Common myeloid progenitor, CD34-positive (primary cell): ENCODE data around the gene S1PR3.

Source experiments
- CTCF ChIA-PET: fragments of 350-600 bp; sonication (Branson Sonifier 250); formaldehyde crosslinking; loops from one replicate; lab custom pipeline; 2021; ENCODE audit warnings: antibody characterized with exemption; lab: Charles Lee
- POLR2A ChIA-PET: fragments of 350-600 bp; sonication (Branson Sonifier 250); formaldehyde crosslinking; loops from one replicate; lab custom pipeline; 2021; ENCODE audit warnings: antibody characterized with exemption; lab: Charles Lee
- DNase-seq, 3 donors: peaks; one replicate each; pipeline versions ENCODE4 v3.0.0 to v3.0.0-alpha.2; 2013
- H3K27ac ChIP-seq, 2 experiments: 1 replicate in 1 of 2; 2 replicates in 1 of 2; pipeline ENCODE4 v1.7.0; 2013; ENCODE audit warnings: inconsistent platforms in 2 of 2, low read length in 2 of 2, mild to moderate bottlenecking in 2 of 2, low read depth in 1 of 2, moderate library complexity in 1 of 2; ENCODE audit not compliant: severe bottlenecking in 2 of 2, insufficient read depth in 1 of 2, poor library complexity in 1 of 2
- H3K27me3 ChIP-seq, 5 experiments: replicated peaks in 2 of 5; 1 replicate in 3 of 5; 2 replicates in 2 of 5; pipeline versions ENCODE4 v1.6.1 to v1.7.0; 2013; ENCODE audit warnings: low read length in 4 of 5, mild to moderate bottlenecking in 2 of 5, moderate library complexity in 2 of 5, inconsistent platforms in 1 of 5; ENCODE audit not compliant: insufficient read depth in 5 of 5, control insufficient read depth in 4 of 5
- H3K36me3 ChIP-seq, 4 experiments: 1 replicate in 2 of 4; 2 replicates in 2 of 4; pipeline versions ENCODE4 v1.6.1 to v1.7.0; 2013; ENCODE audit warnings: low read length in 3 of 4, control low read depth in 1 of 4, mild to moderate bottlenecking in 1 of 4; ENCODE audit not compliant: control insufficient read depth in 4 of 4, insufficient read depth in 4 of 4
- H3K4me1 ChIP-seq, 4 experiments: 1 replicate in 3 of 4; 2 replicates in 1 of 4; pipeline versions ENCODE4 v1.6.1 to v1.7.1; 2013; ENCODE audit warnings: low read length in 3 of 4, mild to moderate bottlenecking in 3 of 4, control low read depth in 1 of 4, inconsistent platforms in 1 of 4, moderate library complexity in 1 of 4; ENCODE audit not compliant: control insufficient read depth in 4 of 4, insufficient read depth in 4 of 4; ENCODE audit errors: control extremely low read depth in 1 of 4
- H3K4me3 ChIP-seq, 7 experiments: 1 replicate in 4 of 7; 2 replicates in 3 of 7; pipeline versions ENCODE4 v1.5.1 to v1.7.0; 2013; ENCODE audit warnings: mild to moderate bottlenecking in 7 of 7, low read length in 6 of 7, moderate library complexity in 6 of 7, inconsistent platforms in 2 of 7, low read depth in 2 of 7, control low read depth in 1 of 7; ENCODE audit not compliant: insufficient read depth in 4 of 7, control insufficient read depth in 1 of 7; ENCODE audit errors: extremely low read depth in 1 of 7
- H3K9me3 ChIP-seq, 5 experiments: 1 replicate in 4 of 5; 2 replicates in 1 of 5; pipeline versions ENCODE4 v1.6.1 to v1.7.1; 2013; ENCODE audit warnings: low read length in 4 of 5, mild to moderate bottlenecking in 2 of 5, inconsistent platforms in 1 of 5, low read depth in 1 of 5, moderate library complexity in 1 of 5; ENCODE audit not compliant: control insufficient read depth in 4 of 5, insufficient read depth in 2 of 5; ENCODE audit errors: control extremely low read depth in 1 of 5
- WGBS: methylation state at CpG from one replicate; pipeline ENCODE4 v1.1.5; 2013; ENCODE audit not compliant: insufficient coverage; 5-methylcytosine and 5-hydroxymethylcytosine counted together

The S1PR3 gene

GRCh38 chr9:89039104-89039465 lies 47.8 kb downstream of the S1PR3 start:
- H3K4me1 ChIP-seq = no peaks in the 10 kb centered on the region
- no peak overlapping the region for H3K4me3 ChIP-seq
- ChIA-PET POLR2A (no interaction called here), CTCF (no interaction called here)
- peaks cover 0 to 4% (median 0%) of the 10 kb centered on the region in 5 experiments for H3K9me3 ChIP-seq
- 80% methylated on average over 1 of the region's 4 CpGs for WGBS
- no peak overlapping the region for H3K27ac ChIP-seq
- H3K27me3 ChIP-seq = peaks cover 0 to 14% (median 2%) of the 10 kb centered on the region in 5 experiments
- no peaks in the 10 kb centered on the region for H3K36me3 ChIP-seq
- no peak for DNase-seq

- POLR2A ChIA-PET = no interaction called here
- Histone ChIP-seq H3K27me3 (peaks cover 0 to 14% (median 2%) of the 10 kb centered on the region in 5 experiments), H3K4me3 (no peak overlapping the region), H3K27ac (no peak overlapping the region), H3K36me3 (no peaks in the 10 kb centered on the region), H3K4me1 (no peaks in the 10 kb centered on the region), H3K9me3 (peaks cover 0 to 4% (median 0%) of the 10 kb centered on the region in 5 experiments)
- DNase-seq = no peak
- CTCF ChIA-PET = no interaction called here
- 100% methylated on average over 2 of the region's 2 CpGs for WGBS
Observed at GRCh38 chr9:89039664-89040063, 48.4 kb downstream of the S1PR3 start.

- peaks cover 0 to 4% (median 0%) of the 10 kb centered on the region in 5 experiments for H3K9me3 ChIP-seq
- no peaks in the 10 kb centered on the region for H3K36me3 ChIP-seq
- DNase-seq = no peak
- no peaks in the 10 kb centered on the region for H3K4me1 ChIP-seq
- H3K27ac ChIP-seq = no peak overlapping the region
- CTCF ChIA-PET = no interaction called here
- H3K27me3 ChIP-seq = peaks cover 0 to 12% (median 2%) of the 10 kb centered on the region in 5 experiments
- POLR2A ChIA-PET = no interaction called here
- WGBS = 98% methylated on average over 6 of the region's 9 CpGs
- H3K4me3 ChIP-seq = no peak overlapping the region
Observed at GRCh38 chr9:89042984-89043383, 51.7 kb downstream of the S1PR3 start.

- no peak for DNase-seq
- no peaks in the 10 kb centered on the region for H3K36me3 ChIP-seq
- H3K4me3 ChIP-seq = no peak overlapping the region
- no CpG with 5 or more reads among the region's 2 CpGs for whole genome bisulfite sequencing
- peaks cover 0 to 16% (median 2%) of the 10 kb centered on the region in 5 experiments for H3K27me3 ChIP-seq
- no peak overlapping the region for H3K27ac ChIP-seq
- H3K9me3 ChIP-seq = peaks cover 0 to 4% (median 0%) of the 10 kb centered on the region in 5 experiments
- ChIA-PET CTCF (no interaction called here), POLR2A (no interaction called here)
- no peaks in the 10 kb centered on the region for H3K4me1 ChIP-seq
Observed at GRCh38 chr9:89044104-89044503, 52.8 kb downstream of the S1PR3 start.

DNA sequence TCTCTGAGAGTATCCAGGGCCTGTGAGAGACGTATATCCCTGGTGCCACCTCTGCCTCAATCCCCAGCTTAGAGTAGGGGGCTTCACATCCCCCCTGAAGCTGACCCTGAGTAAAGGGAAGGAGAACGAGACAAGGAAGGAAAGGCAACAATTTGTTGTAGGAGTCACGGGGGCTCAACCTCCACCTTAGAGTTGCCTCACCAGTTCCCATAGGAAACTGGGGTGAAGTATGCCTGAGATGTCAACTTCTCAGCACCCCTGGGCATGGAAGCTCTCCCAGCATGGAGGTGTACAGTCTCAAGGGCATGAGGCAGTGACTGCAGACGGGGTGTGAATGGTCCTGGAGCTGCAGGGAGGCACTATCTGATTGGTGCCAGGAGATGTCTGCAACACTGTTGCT lies 53.6 kb downstream of the S1PR3 start:
- H3K27me3 ChIP-seq = peaks cover 0 to 16% (median 1%) of the 10 kb centered on the region in 5 experiments
- CTCF ChIA-PET = no interaction called here
- H3K4me1 ChIP-seq = no peaks in the 10 kb centered on the region
- no peaks in the 10 kb centered on the region for H3K36me3 ChIP-seq
- no peak overlapping the region for H3K27ac ChIP-seq
- 93% methylated on average over 3 of the region's 4 CpGs for WGBS
- H3K4me3 ChIP-seq = no peak overlapping the region
- DNase-seq = no peak
- H3K9me3 ChIP-seq = no peaks in the 10 kb centered on the region
- POLR2A ChIA-PET = no interaction called here

DNA sequence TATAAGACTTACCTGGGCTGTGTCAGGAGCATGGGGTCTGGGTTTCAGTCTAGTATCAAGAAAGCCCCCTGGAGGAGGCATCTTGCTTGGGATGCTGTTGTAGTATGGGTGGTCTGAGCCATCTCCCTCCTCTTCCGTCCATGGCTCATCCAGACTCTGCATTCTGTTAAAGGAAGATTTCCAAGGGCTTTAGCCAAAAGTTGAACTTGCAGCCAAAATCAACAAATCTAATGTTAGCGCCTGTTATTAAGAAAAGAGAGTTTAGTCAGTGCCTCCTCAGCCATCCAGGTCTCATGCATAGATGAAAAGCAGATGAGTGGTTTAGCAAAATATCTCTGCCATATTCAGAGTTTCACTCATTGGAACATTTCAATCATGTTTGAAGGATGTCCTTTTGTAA lies 55.6 kb downstream of the S1PR3 start:
- WGBS = 100% methylated on average over 1 of the region's 2 CpGs

DNA sequence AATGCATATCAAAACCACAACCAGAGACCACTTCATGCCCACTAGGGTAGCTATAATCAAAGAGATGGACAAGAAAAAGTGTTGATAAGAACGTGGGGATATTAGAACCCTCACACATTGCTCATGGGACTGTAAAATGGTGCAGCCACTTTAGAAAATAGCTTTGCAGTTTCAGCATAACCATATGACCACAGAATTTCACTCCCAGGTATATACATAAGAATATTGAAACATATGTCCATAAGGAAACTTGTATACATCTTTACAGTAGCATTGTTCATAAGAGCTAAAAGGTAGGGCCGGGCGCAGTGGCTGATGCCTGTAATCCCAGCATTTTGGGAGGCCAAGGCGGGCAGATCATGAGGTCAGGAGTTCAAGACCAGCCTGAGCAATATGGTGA lies 56.4 kb downstream of the S1PR3 start:
- H3K4me1 ChIP-seq = no peaks in the 10 kb centered on the region
- H3K9me3 ChIP-seq = no peaks in the 10 kb centered on the region
- no peak overlapping the region for H3K27ac ChIP-seq
- ChIA-PET POLR2A (no interaction called here), CTCF (interaction anchor here (1.3 kb wide), 1 partner anchor 232 kb away, joined by 5 read pairs; no protein-coding TSS in a partner anchor)
- 88% methylated on average over 2 of the region's 4 CpGs for WGBS
- no peak overlapping the region for H3K4me3 ChIP-seq
- DNase-seq = no peak
- H3K36me3 ChIP-seq = no peaks in the 10 kb centered on the region
- peaks cover 0 to 8% (median 0%) of the 10 kb centered on the region in 5 experiments for H3K27me3 ChIP-seq

More for the DNA sequence above, 55.6 kb downstream of the S1PR3 start:
- DNase-seq = no peak
- Histone ChIP-seq H3K27me3 (peaks cover 0 to 16% (median 0%) of the 10 kb centered on the region in 5 experiments), H3K4me3 (no peak overlapping the region), H3K27ac (no peak overlapping the region), H3K4me1 (no peaks in the 10 kb centered on the region), H3K36me3 (no peaks in the 10 kb centered on the region), H3K9me3 (no peaks in the 10 kb centered on the region)
- POLR2A ChIA-PET = no interaction called here
- CTCF ChIA-PET = interaction anchor here (1.3 kb wide), 1 partner anchor 232 kb away, joined by 5 read pairs; no protein-coding TSS in a partner anchor
